CD4-positive, alpha-beta memory T cell (primary cell): Measurements from ENCODE around the gene COL28A1. TPM values are rescaled to one million over a fixed set of nuclear protein-coding genes. Genes with fewer than 3 reads are reported as not detected.

ENCODE experiments used
- CTCF ChIA-PET: fragments of 350-600 bp; sonication (Branson Sonifier 250); formaldehyde crosslinking; loops from one replicate; lab custom pipeline; 2021; ENCODE audit warnings: inconsistent platforms; ENCODE audit not compliant: partially characterized antibody; lab: Charles Lee
- POLR2A ChIA-PET: fragments of 350-600 bp; sonication (Branson Sonifier 250); formaldehyde crosslinking; loops from one replicate; lab custom pipeline; 2021; ENCODE audit not compliant: partially characterized antibody; lab: Charles Lee
- DNase-seq, 5 donors: peaks; one replicate each; pipeline versions ENCODE4 v3.0.0 to v3.0.0-alpha.2; 2020 to 2022; ENCODE audit warnings: mixed read lengths in 1 of 5
- H3K27ac ChIP-seq: one replicate; pipeline ENCODE4 v1.7.0; 2013; ENCODE audit warnings: low read depth, low read length
- H3K27me3 ChIP-seq: 2 replicates; pipeline ENCODE4 v1.7.0; 2013; ENCODE audit warnings: mild to moderate bottlenecking, low read length, moderate library complexity; ENCODE audit not compliant: insufficient read depth
- H3K36me3 ChIP-seq: 2 replicates; pipeline ENCODE4 v1.7.0; 2013; ENCODE audit warnings: mild to moderate bottlenecking, low read length, moderate library complexity; ENCODE audit not compliant: insufficient read depth
- H3K4me1 ChIP-seq: 2 replicates; pipeline ENCODE4 v1.7.0; 2013; ENCODE audit warnings: mild to moderate bottlenecking, low read length, moderate library complexity; ENCODE audit not compliant: insufficient read depth
- H3K4me3 ChIP-seq, 2 donors: one replicate each; pipeline ENCODE4 v1.7.0; 2013; ENCODE audit warnings: low read length in 2 of 2, mild to moderate bottlenecking in 1 of 2
- H3K9me3 ChIP-seq, 2 donors: one replicate each; pipeline ENCODE4 v1.7.0; 2013; ENCODE audit warnings: low read length in 2 of 2, control low read depth in 1 of 2; ENCODE audit not compliant: control insufficient read depth in 1 of 2
- H3K27ac Mint-ChIP-seq, 7 donors: one replicate each; pipeline ENCODE4 v1.8.0; 2020 to 2021; ENCODE audit warnings: mixed read lengths in 7 of 7, mild to moderate bottlenecking in 6 of 7, inconsistent platforms in 3 of 7, moderate library complexity in 3 of 7
- H3K27me3 Mint-ChIP-seq, 2 donors: one replicate each; pipeline ENCODE4 v1.8.0; 2020 to 2021; ENCODE audit warnings: mixed read lengths in 2 of 2
- H3K36me3 Mint-ChIP-seq, 2 donors: one replicate each; pipeline ENCODE4 v1.8.0; 2020 to 2021; ENCODE audit warnings: mixed read lengths in 2 of 2, inconsistent platforms in 1 of 2, mild to moderate bottlenecking in 1 of 2
- H3K4me1 Mint-ChIP-seq, 4 donors: one replicate each; pipeline ENCODE4 v1.8.0; 2020 to 2021; ENCODE audit warnings: mixed read lengths in 4 of 4, mild to moderate bottlenecking in 1 of 4
- H3K4me3 Mint-ChIP-seq, 8 donors: one replicate each; pipeline ENCODE4 v1.8.0; 2020 to 2021; ENCODE audit warnings: mixed read lengths in 8 of 8, mild to moderate bottlenecking in 7 of 8, moderate library complexity in 6 of 8, inconsistent platforms in 3 of 8
- H3K9me3 Mint-ChIP-seq, 8 donors: one replicate each; pipeline ENCODE4 v1.8.0; 2020 to 2021; ENCODE audit warnings: mixed read lengths in 8 of 8, mild to moderate bottlenecking in 5 of 8, inconsistent platforms in 3 of 8, moderate library complexity in 1 of 8
- intact Hi-C: fragments of 100-400 bp; cut with micrococcal nuclease; formaldehyde crosslinking; loops from one replicate; pipeline ENCODE4 v1.15.1; 2023
- polyA plus RNA-seq, 2 donors: library from polyadenylated mRNA; unstranded; fragments of 300-500 nt; fragmentation: Illumina TruSeq; gene quantifications; one replicate each; pipeline ENCODE4 v1.2.3, GENCODE V29; 2021
- total RNA-seq, 2 experiments: library from RNA; stranded (reverse); gene quantifications; one replicate each; pipeline ENCODE4 v1.2.3, GENCODE V29; 2021

The COL28A1 gene
- total and polyA plus RNA-seq, 4 experiments from 2014 or later: 0.15 to 0.19 TPM; not detected in 2

DNA sequence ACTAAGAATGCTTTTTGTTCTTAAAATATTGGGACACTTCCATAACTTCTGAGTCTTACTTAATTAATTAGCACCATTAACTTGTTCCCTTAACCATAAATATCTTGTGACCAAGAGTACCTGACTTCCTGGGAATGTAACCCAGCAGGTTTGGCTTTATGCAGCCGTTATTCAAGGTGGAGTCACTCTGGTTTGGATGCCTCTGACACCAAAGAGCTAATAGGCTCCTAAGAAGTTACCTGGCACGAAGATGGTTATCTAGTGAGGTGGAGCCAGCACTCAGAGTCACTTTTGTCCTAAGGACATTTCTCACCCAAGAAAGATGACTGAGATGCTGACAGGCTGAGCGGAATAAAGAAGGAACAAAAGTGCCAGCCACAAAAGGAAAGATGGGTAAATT lies 181.0 kb downstream of the COL28A1 start:
- Mint-ChIP-seq H3K27me3 (peaks cover 11 to 14% of the 10 kb centered on the region in 2 donors), H3K4me1 (no peaks in the 10 kb centered on the region), H3K4me3 (no peak overlapping the region), H3K9me3 (peaks cover 0 to 7% (median 0%) of the 10 kb centered on the region in 8 donors), H3K36me3 (no peaks in the 10 kb centered on the region), H3K27ac (no peak overlapping the region)
- no peaks in the 10 kb centered on the region for H3K4me1 ChIP-seq
- CTCF ChIA-PET: no interaction called here
- H3K4me3 ChIP-seq: no peak overlapping the region
- intact Hi-C loops: no loop called here
- no peak overlapping the region for H3K27ac ChIP-seq
- no peaks in the 10 kb centered on the region for H3K9me3 ChIP-seq
- H3K36me3 ChIP-seq: no peaks in the 10 kb centered on the region
- POLR2A ChIA-PET: no interaction called here
- no peaks in the 10 kb centered on the region for H3K27me3 ChIP-seq
- DNase-seq: no peak

DNA sequence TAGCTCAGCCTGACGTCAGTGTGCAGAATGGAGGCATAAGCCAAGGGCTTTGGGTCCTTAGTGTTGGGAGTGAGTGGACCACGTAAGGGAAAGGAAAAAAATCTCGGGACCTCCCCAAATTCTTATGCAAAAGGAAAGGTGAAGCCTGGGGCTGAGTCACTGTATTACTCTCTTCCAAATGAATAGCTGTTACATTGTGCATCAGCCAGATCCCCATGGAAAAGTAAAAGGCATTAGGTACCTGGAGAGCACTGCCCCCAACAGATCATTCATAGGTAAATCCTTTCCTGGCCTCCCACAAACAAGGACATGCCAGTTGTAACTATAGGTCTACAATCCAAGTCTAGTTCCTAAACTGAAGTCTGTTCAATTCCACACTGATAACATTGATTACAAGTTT lies 182.8 kb downstream of the COL28A1 start:
- Mint-ChIP-seq H3K27ac (no peak overlapping the region), H3K4me1 (no peaks in the 10 kb centered on the region), H3K9me3 (peaks cover 0 to 7% (median 0%) of the 10 kb centered on the region in 8 donors), H3K36me3 (no peaks in the 10 kb centered on the region), H3K4me3 (no peak overlapping the region), H3K27me3 (peaks cover 16 to 21% of the 10 kb centered on the region in 2 donors)
- Histone ChIP-seq H3K36me3 (no peaks in the 10 kb centered on the region), H3K4me1 (no peaks in the 10 kb centered on the region), H3K4me3 (no peak overlapping the region), H3K27me3 (no peaks in the 10 kb centered on the region), H3K9me3 (no peaks in the 10 kb centered on the region), H3K27ac (no peak overlapping the region)
- intact Hi-C loops: no loop called here
- CTCF ChIA-PET: interaction anchor here (1.6 kb wide), 1 partner anchor 249 kb away, joined by 4 read pairs; no protein-coding TSS in a partner anchor
- no peak for DNase-seq
- POLR2A ChIA-PET: no interaction called here

GRCh38 chr7:7351832-7352231 lies 183.8 kb downstream of the COL28A1 start:
- Mint-ChIP-seq H3K27ac (no peak overlapping the region), H3K36me3 (no peaks in the 10 kb centered on the region), H3K4me1 (no peaks in the 10 kb centered on the region), H3K9me3 (peaks cover 0 to 7% (median 0%) of the 10 kb centered on the region in 8 donors), H3K4me3 (no peak overlapping the region), H3K27me3 (peaks cover 17 to 22% of the 10 kb centered on the region in 2 donors)
- DNase-seq: no peak
- H3K9me3 ChIP-seq: no peaks in the 10 kb centered on the region
- H3K4me1 ChIP-seq: no peaks in the 10 kb centered on the region
- H3K4me3 ChIP-seq: no peak overlapping the region
- H3K27me3 ChIP-seq: no peaks in the 10 kb centered on the region
- intact Hi-C loops: no loop called here
- no peak overlapping the region for H3K27ac ChIP-seq
- ChIA-PET CTCF (interaction anchor here (1.6 kb wide), 1 partner anchor 248 kb away, joined by 4 read pairs; no protein-coding TSS in a partner anchor), POLR2A (interaction anchor here (1.4 kb wide), 1 partner anchor 170 kb away, joined by 3 read pairs; no protein-coding TSS in a partner anchor)
- H3K36me3 ChIP-seq: no peaks in the 10 kb centered on the region

DNA sequence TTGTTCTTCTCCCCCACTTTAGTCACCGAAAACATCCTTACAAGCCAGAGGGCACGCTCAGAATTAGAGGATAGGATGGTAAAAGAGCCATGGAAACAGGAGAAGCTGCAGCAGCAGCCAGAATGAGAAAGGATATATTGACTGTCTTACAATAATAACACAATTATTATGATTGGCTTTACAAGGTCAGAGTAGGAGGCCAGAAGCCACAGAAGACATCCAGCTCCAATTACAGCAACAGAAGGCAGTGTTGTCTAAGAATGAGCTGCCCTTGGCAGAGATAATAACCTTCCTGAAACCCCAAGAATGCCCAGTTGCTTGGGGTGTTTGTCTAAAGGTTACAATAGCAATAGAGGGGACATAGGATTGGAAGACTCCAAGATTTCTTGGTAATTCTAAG lies 184.5 kb downstream of the COL28A1 start:
- ChIA-PET CTCF (no interaction called here), POLR2A (interaction anchor here (1.4 kb wide), 1 partner anchor 170 kb away, joined by 3 read pairs; no protein-coding TSS in a partner anchor)
- no peak for DNase-seq
- peaks cover 0 to 7% (median 0%) of the 10 kb centered on the region in 8 donors for H3K9me3 Mint-ChIP-seq
- no peaks in the 10 kb centered on the region for H3K36me3 Mint-ChIP-seq
- no peak overlapping the region for H3K4me3 Mint-ChIP-seq
- no peak overlapping the region for H3K27ac ChIP-seq
- no peaks in the 10 kb centered on the region for H3K4me1 ChIP-seq
- H3K27ac Mint-ChIP-seq: no peak overlapping the region
- no peaks in the 10 kb centered on the region for H3K27me3 ChIP-seq
- H3K4me3 ChIP-seq: no peak overlapping the region
- intact Hi-C loops: no loop called here
- no peaks in the 10 kb centered on the region for H3K4me1 Mint-ChIP-seq
- H3K9me3 ChIP-seq: no peaks in the 10 kb centered on the region
- H3K36me3 ChIP-seq: no peaks in the 10 kb centered on the region
- peaks cover 17 to 22% of the 10 kb centered on the region in 2 donors for H3K27me3 Mint-ChIP-seq

DNA sequence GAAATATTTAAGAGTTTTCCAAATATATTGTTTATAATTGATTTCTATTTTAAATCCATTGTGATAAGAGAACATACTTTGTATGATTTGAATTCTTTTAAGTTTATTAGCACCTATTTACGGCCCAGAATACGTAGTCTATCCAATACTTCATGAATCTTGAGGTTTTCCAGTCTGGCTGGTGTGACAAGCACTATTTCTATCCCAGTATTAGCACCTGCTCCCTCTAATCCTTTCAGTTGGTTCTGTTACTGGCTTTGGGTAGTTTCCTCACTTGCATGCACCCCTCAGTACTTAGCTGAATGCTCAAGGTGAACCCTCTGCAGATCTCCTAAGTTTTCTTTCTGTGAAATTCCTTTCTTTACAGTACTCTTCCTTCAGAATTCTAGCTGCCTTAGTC lies 186.5 kb downstream of the COL28A1 start:
- ChIA-PET POLR2A (no interaction called here), CTCF (no interaction called here)
- H3K9me3 ChIP-seq: no peaks in the 10 kb centered on the region
- H3K36me3 Mint-ChIP-seq: no peaks in the 10 kb centered on the region
- intact Hi-C loops: no loop called here
- no peak overlapping the region for H3K4me3 Mint-ChIP-seq
- no peaks in the 10 kb centered on the region for H3K36me3 ChIP-seq
- H3K9me3 Mint-ChIP-seq: peaks cover 0 to 7% (median 0%) of the 10 kb centered on the region in 8 donors
- no peaks in the 10 kb centered on the region for H3K4me1 ChIP-seq
- no peak overlapping the region for H3K27ac ChIP-seq
- H3K27ac Mint-ChIP-seq: no peak overlapping the region
- no peaks in the 10 kb centered on the region for H3K4me1 Mint-ChIP-seq
- DNase-seq: no peak
- peaks cover 4% of the 10 kb centered on the region for H3K27me3 ChIP-seq
- no peak overlapping the region for H3K4me3 ChIP-seq
- peaks cover 20 to 29% of the 10 kb centered on the region in 2 donors for H3K27me3 Mint-ChIP-seq

DNA sequence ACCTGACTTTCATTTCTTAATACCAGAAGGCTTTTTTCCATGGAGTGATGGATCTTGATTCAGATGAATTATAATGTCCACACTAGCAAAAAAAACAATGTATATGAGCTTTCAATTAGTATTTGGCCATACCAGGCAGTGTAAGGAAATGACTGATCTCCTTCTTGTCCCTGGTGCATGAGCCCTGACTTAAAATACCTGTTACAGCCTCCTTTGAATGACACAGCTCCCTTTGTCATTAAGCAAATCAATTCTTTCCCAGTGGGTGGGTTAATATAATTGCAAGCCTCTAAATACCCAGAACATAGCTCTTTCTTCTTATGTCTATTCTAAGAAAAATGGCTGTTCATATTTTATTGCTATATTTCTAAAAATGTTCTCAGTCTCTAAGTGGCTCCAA lies 188.6 kb downstream of the COL28A1 start:
- CTCF ChIA-PET: interaction anchor here (1.9 kb wide), 1 partner anchor 244 kb away, joined by 7 read pairs; no protein-coding TSS in a partner anchor

GRCh38 chr7:7344583-7344982 lies 191.1 kb downstream of the COL28A1 start:
- Histone ChIP-seq H3K9me3 (no peaks in the 10 kb centered on the region), H3K27ac (no peak overlapping the region), H3K36me3 (no peaks in the 10 kb centered on the region), H3K4me3 (no peak overlapping the region), H3K4me1 (no peaks in the 10 kb centered on the region), H3K27me3 (peaks cover 4% of the 10 kb centered on the region)
- H3K4me1 Mint-ChIP-seq: no peaks in the 10 kb centered on the region
- CTCF ChIA-PET: no interaction called here
- intact Hi-C loops: no loop called here
- H3K27ac Mint-ChIP-seq: no peak overlapping the region
- H3K4me3 Mint-ChIP-seq: no peak overlapping the region
- H3K27me3 Mint-ChIP-seq: peaks cover 7 to 19% of the 10 kb centered on the region in 2 donors
- H3K9me3 Mint-ChIP-seq: no peaks in the 10 kb centered on the region
- no peaks in the 10 kb centered on the region for H3K36me3 Mint-ChIP-seq
- DNase-seq: no peak
- POLR2A ChIA-PET: no interaction called here

More for the DNA sequence above, 188.6 kb downstream of the COL28A1 start:
- H3K27me3 ChIP-seq: peaks cover 4% of the 10 kb centered on the region
- Mint-ChIP-seq H3K27ac (no peak overlapping the region), H3K9me3 (peaks cover 0 to 6% (median 0%) of the 10 kb centered on the region in 8 donors), H3K4me1 (no peaks in the 10 kb centered on the region), H3K4me3 (no peak overlapping the region), H3K36me3 (no peaks in the 10 kb centered on the region), H3K27me3 (peaks cover 19 to 23% of the 10 kb centered on the region in 2 donors)
- POLR2A ChIA-PET: no interaction called here
- H3K4me3 ChIP-seq: no peak overlapping the region
- H3K9me3 ChIP-seq: no peaks in the 10 kb centered on the region
- H3K4me1 ChIP-seq: no peaks in the 10 kb centered on the region
- no peak overlapping the region for H3K27ac ChIP-seq
- intact Hi-C loops: no loop called here
- DNase-seq: no peak
- no peaks in the 10 kb centered on the region for H3K36me3 ChIP-seq
